Neuron (in vitro differentiated cells): ENCODE data around the gene STAMBPL1.

Experiments
- H2AFZ ChIP-seq: one replicate; pipeline ENCODE4 v1.6.1; 2013; ENCODE audit warnings: low read depth, mild to moderate bottlenecking, inconsistent platforms, low read length, moderate library complexity
- H3K27me3 ChIP-seq: one replicate; pipeline ENCODE4 v1.6.1; 2013; ENCODE audit warnings: low read length; ENCODE audit not compliant: insufficient read depth
- H3K36me3 ChIP-seq: one replicate; pipeline ENCODE4 v1.6.1; 2013; ENCODE audit warnings: low read length; ENCODE audit not compliant: insufficient read depth
- H3K4me1 ChIP-seq: one replicate; pipeline ENCODE4 v1.6.1; 2013; ENCODE audit warnings: low read length; ENCODE audit not compliant: insufficient read depth
- H3K4me3 ChIP-seq: 2 replicates; pipeline ENCODE4 v1.5.1; 2013; ENCODE audit warnings: mild to moderate bottlenecking, low read length, moderate library complexity
- H3K9me3 ChIP-seq: one replicate; pipeline ENCODE4 v1.6.1; 2013; ENCODE audit warnings: low read length

STAMBPL1 gene

DNA sequence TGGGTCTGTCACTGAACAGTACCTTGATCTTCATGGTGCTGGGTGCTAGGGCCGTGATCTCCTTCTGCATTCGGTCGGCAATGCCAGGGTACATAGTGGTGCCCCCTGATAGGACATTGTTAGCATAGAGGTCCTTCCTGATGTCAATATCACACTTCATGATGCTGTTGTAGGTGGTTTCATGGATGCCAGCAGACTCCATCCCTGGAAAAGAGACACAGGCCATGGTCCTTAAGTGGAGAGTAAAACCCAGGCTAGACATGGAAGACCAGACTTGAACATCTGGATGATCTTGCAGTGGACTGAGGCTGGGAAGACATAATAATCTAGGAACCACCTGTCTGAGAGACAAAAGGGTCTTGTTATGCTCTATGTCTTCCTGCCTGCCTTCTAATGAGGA, 58.0 kb downstream of the STAMBPL1 start:
- no peaks in the 10 kb centered on the region for H3K27me3 ChIP-seq
- no peaks in the 10 kb centered on the region for H3K4me1 ChIP-seq
- H3K9me3 ChIP-seq = no peaks in the 10 kb centered on the region
- H3K36me3 ChIP-seq = no peaks in the 10 kb centered on the region
- no peak overlapping the region for H3K4me3 ChIP-seq
- H2AFZ ChIP-seq = no peak overlapping the region

DNA sequence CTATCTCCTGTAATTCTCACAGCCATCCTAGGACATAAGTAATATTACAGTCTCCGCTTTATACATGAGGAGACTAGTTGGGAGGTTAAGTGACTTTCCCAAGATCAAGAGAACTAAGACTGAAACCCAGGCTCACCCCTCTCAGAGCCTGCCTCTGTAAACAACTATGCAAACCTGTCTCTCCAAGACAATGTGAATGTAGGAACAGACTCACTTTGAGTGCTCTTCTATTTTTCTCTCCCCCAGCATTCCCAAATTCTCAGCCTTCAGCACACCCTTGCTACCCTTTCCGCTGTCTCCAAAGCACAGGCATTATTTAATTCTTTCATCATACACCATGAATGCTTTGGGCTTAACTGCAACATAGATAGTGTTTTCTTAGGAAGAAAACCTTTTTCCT, 58.9 kb downstream of the STAMBPL1 start:
- Histone ChIP-seq H3K4me3 (no peak overlapping the region), H3K27me3 (no peaks in the 10 kb centered on the region), H3K9me3 (no peaks in the 10 kb centered on the region), H3K4me1 (no peaks in the 10 kb centered on the region), H2AFZ (no peak overlapping the region), H3K36me3 (no peaks in the 10 kb centered on the region)

DNA sequence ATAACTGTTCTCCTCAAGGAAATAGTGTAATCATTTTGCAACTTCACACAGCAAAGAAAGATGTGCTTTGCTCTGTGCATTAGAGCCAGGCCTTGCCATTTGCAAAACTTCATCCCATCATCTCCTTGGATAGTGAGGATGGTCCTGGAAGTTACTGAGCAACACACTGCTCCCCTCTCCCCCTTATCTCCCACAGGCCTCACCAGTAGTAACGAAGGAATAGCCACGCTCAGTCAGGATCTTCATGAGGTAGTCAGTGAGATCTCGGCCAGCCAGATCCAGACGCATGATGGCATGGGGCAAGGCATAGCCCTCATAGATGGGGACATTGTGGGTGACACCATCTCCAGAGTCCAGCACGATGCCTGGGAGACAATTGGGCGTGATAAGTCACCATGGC, 61.0 kb downstream of the STAMBPL1 start:
- Histone ChIP-seq H3K36me3 (no peaks in the 10 kb centered on the region), H3K9me3 (no peaks in the 10 kb centered on the region), H3K27me3 (no peaks in the 10 kb centered on the region), H3K4me1 (no peaks in the 10 kb centered on the region), H3K4me3 (no peak overlapping the region), H2AFZ (no peak overlapping the region)

DNA sequence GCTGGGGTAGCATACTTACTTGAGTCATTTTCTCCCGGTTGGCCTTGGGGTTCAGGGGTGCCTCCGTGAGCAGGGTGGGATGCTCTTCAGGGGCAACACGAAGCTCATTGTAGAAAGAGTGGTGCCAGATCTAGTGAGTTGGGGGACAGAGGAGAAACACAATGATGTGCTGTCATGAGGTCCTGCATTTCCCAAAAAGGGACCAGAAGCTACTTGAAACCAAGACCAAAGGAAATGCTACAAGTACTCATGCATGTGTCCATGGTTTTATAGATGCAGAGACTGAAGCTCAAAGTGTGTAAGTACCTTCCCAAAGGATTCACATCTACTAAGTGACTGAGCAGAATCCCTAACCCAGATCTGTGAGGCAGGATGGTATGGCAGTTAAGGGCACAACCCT, 63.7 kb downstream of the STAMBPL1 start:
- no peaks in the 10 kb centered on the region for H3K4me1 ChIP-seq
- H3K36me3 ChIP-seq = no peaks in the 10 kb centered on the region
- no peak overlapping the region for H3K4me3 ChIP-seq
- no peaks in the 10 kb centered on the region for H3K27me3 ChIP-seq
- H3K9me3 ChIP-seq = no peaks in the 10 kb centered on the region
- H2AFZ ChIP-seq = no peak overlapping the region

DNA sequence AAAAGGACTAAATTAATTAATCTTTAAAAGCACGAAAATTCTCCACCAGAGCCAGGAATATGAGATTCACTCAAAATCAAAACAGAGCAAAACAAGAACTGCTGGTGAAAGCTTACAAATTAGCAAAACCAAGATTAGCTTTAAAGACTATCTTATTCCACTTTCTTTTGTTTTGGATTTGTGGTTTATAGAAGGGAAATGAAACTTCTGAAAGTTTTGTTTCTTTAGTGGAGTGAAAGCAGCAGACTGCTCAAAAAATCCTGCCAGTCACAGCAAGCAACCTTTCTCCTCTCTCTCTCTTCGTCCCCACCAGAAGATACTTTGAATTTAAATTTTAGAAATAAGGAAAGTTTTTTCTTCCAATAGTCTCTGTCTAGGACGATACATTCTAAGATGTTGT, 64.8 kb downstream of the STAMBPL1 start:
- no peak overlapping the region for H2AFZ ChIP-seq
- H3K9me3 ChIP-seq = no peaks in the 10 kb centered on the region
- no peaks in the 10 kb centered on the region for H3K36me3 ChIP-seq
- no peaks in the 10 kb centered on the region for H3K27me3 ChIP-seq
- H3K4me1 ChIP-seq = no peaks in the 10 kb centered on the region
- H3K4me3 ChIP-seq = no peak overlapping the region

DNA sequence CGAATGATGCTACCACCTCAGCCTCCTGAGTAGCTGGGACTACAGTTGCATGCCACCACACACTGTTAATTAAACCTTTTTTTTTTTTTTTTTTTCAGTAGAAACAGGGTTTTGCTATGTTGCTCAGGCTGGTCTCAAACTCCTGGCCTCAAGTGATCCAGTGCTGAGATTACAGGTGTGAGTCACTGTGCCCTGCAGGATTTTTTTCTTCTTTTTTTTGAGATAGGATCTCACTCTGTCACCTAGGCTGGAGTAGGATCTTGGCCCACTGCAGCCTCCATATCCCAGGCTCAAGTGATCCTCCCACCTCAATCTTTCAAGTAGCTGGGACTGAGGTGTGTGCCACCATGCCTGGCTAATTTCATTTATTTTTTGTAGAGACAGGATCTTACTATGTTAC, 66.2 kb downstream of the STAMBPL1 start:
- no peak overlapping the region for H2AFZ ChIP-seq
- no peaks in the 10 kb centered on the region for H3K36me3 ChIP-seq
- H3K4me3 ChIP-seq = no peak overlapping the region
- no peaks in the 10 kb centered on the region for H3K9me3 ChIP-seq
- peaks cover under 1% of the 10 kb centered on the region for H3K4me1 ChIP-seq
- H3K27me3 ChIP-seq = no peaks in the 10 kb centered on the region

DNA sequence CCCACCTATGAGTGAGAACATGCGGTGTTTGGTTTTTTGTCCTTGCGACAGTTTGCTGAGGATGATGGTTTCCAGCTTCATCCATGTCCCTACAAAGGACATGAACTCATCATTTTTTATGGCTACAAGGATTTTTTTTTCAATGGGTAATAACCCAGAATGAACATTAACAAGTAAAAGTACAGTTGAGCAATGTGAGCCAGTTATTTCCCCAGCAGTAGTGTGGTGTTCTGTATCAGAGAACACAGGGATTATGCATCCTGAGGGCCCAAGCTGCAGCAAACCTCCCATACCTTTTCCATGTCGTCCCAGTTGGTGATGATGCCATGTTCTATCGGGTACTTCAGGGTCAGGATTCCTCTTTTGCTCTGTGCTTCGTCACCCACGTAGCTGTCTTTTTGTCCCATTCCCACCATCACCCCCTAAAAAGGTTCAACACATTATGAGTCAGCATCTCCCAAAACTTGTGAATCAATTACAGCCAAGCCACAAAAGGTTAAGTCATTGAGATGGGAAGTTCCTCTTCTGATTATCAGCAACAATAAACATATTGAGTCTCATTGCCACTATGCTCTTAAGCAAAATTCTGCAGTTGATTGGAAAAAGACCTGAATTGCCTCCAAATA, 67.0 kb downstream of the STAMBPL1 start:
- Histone ChIP-seq H2AFZ (no peak overlapping the region), H3K9me3 (no peaks in the 10 kb centered on the region), H3K4me3 (no peak overlapping the region), H3K36me3 (no peaks in the 10 kb centered on the region), H3K4me1 (peaks cover 8% of the 10 kb centered on the region), H3K27me3 (no peaks in the 10 kb centered on the region)

DNA sequence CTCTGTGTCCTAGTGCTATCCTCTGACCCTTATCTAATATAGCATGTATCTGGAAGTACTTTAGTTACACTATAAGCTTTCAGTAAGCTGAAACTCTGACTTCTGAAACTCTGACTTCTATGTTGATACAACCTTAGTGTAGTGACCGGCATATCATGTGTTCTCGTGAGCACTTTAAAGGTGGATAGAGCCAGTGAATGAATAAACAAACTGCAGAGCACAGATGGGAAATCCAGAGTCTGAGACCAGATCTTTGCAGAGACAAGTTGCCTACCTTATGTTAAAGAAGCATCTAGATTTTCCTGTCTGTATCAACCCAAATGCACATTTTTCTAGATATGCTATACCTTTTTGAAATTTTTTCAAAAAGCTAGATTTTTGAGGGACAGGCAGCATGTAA, 69.0 kb downstream of the STAMBPL1 start:
- Histone ChIP-seq H3K36me3 (no peaks in the 10 kb centered on the region), H2AFZ (no peak overlapping the region), H3K9me3 (no peaks in the 10 kb centered on the region), H3K4me3 (no peak overlapping the region), H3K27me3 (no peaks in the 10 kb centered on the region), H3K4me1 (peaks cover 8% of the 10 kb centered on the region)

DNA sequence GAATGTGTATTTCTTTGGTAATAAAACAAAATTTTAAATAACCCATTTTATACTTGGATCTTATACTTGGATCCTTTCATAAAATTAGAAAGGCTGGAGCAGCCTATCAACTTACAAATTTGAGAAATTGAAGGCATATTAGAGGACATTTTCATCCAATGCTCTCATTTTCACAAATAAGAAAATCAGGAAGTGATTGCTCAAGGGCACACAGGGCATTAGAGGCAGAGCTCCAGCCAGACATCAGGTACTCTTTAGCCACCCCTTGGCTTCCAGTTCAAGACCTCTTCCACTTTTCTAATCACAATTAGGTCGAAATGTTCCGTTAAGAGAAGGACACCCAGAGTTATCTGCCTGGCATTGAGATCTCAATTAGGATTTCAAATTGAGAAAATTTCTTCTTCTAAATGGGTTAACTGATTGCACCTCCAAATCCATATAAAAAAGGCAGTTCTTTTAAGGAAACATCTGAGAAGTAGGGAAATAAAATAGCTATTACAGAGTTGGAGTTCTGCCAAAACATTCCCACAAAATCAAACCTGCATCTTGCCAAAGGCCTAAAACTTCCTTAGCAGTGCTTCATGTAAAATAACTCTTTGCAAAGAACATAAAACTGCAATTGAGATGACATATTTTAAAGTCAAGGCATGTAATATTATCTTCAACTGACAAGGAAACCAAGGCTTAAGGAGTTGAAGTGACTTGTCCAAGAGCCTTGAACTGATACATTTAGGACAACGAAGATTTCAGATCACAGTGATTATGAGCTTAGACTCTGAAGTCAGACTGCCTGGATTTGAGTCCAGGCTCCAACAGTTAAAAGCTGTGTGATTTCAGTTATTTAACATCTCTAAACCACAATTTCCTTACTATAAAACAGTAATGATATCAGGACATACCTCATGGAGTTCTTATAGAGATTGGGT, 70.1 kb downstream of the STAMBPL1 start:
- Histone ChIP-seq H2AFZ (no peak overlapping the region), H3K4me3 (no peak overlapping the region), H3K4me1 (peaks cover 8% of the 10 kb centered on the region)

DNA sequence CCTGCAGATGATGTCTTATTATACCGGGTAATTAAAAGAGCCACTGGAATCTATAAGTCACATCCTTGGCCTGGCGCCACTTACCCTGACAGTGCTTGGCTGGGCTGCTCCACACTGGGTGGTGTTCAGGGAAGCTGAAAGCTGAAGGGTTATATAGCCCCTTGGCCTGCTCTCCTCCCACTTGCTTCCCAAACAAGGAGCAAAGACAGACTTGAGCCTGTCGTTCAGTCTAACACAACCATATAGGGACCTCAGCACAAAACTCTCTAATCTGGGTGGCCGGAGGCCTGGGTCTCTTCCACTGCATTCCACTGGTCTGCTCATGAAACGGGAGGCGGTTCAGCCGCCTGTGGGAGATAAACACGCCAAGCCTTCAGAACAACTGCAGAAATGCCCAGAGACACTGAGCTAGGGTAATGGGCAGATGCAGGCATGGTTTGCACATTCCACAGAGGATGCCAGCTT, 72.6 kb downstream of the STAMBPL1 start, which contains the start of gene ACTA2:
Gene ACTA2, minus strand, starts transcription at position 127 of the 465 bp plus-strand sequence. CDS start 3,843 bp downstream, outside the sequence.
- H2AFZ ChIP-seq = peak within 1 kb of the TSS; percentile 33
- no peaks in the 10 kb centered on the region for H3K27me3 ChIP-seq
- no peaks in the 10 kb centered on the region for H3K9me3 ChIP-seq
- H3K4me3 ChIP-seq = no peak within 1 kb of the TSS
- no peaks in the 10 kb centered on the region for H3K36me3 ChIP-seq
- peaks cover 8% of the 10 kb centered on the region for H3K4me1 ChIP-seq

More for the DNA sequence above, 70.1 kb downstream of the STAMBPL1 start:
- Histone ChIP-seq H3K9me3 (no peaks in the 10 kb centered on the region), H3K36me3 (no peaks in the 10 kb centered on the region), H3K27me3 (no peaks in the 10 kb centered on the region)

DNA sequence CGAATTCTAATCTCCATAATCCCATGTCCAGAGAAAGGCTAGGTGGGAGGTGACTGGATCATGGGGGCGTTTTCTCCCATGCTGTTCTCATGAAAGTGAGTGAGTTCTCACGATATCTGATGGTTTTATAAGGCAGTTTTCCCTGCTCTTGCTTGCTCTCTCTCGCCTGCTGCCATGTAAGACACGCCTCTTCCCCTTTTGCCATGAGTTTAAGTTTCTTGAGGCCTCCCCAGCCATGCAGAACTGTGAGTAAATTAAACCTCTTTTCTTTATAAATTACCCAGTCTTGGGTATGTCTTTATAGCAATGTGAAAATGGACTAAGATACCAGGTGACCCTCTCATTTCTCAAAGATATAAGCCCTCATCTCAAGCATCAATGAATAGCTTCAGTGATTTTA, 73.6 kb downstream of the STAMBPL1 start:
- Histone ChIP-seq H3K27me3 (no peaks in the 10 kb centered on the region), H3K36me3 (no peaks in the 10 kb centered on the region), H2AFZ (no peak overlapping the region), H3K4me3 (no peak overlapping the region), H3K9me3 (no peaks in the 10 kb centered on the region), H3K4me1 (peaks cover 8% of the 10 kb centered on the region)

DNA sequence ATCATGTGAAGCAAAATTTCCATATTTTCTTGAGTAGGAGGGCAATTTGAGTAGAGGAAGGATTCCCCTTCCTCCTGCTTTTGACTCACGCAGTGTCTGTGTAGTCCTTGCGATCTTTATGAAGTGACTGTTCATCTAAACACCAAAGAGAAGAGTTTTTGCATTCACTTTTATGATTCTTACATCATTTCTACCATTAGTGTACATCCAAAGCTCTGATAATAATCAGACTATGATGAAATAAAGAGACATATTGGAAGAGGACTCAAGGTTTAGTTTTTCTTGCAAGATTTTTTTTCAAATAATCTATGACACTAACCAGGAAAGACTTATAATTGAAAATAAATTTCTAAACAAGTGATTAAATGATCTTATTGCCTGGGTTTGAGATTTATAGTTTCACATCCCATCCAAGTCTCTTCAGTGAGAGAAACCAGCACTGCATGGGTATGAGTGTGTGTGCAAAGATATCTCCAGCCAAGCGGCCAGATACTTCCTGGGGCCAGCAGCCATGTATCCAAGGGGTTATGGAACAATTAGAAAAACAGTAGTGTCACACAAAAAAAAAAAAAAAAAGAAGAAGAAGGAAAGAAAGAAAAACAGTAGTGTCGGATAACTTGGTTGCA, 74.5 kb downstream of the STAMBPL1 start:
- Histone ChIP-seq H3K9me3 (no peaks in the 10 kb centered on the region), H3K27me3 (no peaks in the 10 kb centered on the region), H3K36me3 (no peaks in the 10 kb centered on the region), H3K4me1 (peaks cover 8% of the 10 kb centered on the region), H2AFZ (no peak overlapping the region), H3K4me3 (no peak overlapping the region)

DNA sequence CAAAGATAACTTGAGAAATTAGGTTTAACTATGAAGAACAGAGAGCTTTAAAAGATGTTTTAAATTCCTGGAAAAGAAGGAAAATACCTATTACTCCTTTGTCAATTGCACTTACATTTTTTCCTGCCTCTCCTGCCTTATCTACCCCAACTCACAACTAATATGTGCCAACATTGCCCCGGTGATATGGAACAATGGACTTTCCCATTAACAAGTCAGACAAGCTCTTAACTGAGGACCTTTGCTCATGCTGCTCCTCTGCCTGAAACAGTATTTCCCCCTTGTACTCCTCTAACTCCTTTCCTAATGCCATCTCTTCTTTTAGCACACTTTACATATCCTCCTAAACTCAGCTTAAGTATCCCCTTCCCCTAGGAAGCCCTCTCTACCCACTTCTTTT, 77.3 kb downstream of the STAMBPL1 start:
- Histone ChIP-seq H3K4me1 (no peaks in the 10 kb centered on the region), H3K9me3 (no peaks in the 10 kb centered on the region), H3K4me3 (no peak overlapping the region), H3K36me3 (no peaks in the 10 kb centered on the region), H3K27me3 (no peaks in the 10 kb centered on the region), H2AFZ (no peak overlapping the region)
